ENCODE results near the gene ATL3.
A peak's percentile ranks its signal among the peaks of the same experiment; 100 is the strongest.

ATL3 gene

DNA sequence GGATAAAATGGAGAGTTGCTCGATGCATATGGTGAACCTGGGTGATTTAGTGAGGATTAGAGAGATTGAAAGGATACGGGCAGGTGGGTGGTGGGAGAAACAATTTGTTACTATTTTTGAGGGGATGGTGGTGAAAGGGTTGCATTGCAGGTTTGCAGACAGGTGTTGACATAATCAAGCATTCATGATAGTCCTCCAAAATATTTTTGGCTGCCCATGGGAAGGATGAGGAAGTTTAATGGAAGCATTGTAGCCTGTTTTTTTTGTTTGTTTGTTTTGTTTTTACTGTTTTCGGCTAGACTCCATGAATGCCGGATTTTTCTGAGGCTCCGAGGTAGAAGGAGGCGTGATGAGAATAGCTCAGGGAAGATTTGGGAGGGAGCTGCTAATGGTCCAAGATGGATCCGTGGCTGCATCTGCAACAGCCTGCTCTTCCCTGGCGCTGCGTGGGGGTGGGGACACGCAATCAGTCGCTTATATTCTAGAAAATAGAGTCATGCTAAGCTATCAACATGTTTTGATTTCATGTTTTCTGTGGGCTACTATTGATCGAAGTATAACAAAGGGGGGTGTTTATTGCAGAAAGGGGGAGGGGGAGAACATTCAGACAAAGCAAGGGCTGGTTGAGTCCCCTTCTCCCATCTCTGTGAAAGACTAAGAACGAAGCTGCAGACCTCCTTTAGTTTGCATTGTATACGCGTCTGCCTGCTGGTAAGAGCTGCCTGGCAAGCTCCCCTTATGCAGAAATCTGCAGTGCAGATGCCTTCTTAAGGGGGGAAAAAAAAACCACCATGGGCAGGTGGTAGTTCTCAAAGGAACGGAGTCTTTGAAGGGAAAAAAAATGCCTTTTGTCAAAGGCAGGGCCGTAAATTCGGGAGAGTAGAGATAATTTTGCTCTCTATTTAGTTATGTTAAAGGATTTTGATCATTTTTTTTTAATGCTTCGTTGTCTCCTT, 11.2 kb upstream of the ATL3 start:
- no peaks in the 10 kb centered on the region for H3K36me3 Mint-ChIP-seq (ENCODE audit: low read depth)
- peaks cover 12% of the 10 kb centered on the region for H3K27me3 Mint-ChIP-seq (ENCODE audit: low read depth)
- H3K9me3 Mint-ChIP-seq = no peaks in the 10 kb centered on the region
- H3K4me3 Mint-ChIP-seq = peak overlapping the region; percentile 86 to 97 (median 95)
- peak overlapping the region; percentile 75 to 91 (median 86) for H3K27ac Mint-ChIP-seq
- TF ChIP-seq, protein P1, sequence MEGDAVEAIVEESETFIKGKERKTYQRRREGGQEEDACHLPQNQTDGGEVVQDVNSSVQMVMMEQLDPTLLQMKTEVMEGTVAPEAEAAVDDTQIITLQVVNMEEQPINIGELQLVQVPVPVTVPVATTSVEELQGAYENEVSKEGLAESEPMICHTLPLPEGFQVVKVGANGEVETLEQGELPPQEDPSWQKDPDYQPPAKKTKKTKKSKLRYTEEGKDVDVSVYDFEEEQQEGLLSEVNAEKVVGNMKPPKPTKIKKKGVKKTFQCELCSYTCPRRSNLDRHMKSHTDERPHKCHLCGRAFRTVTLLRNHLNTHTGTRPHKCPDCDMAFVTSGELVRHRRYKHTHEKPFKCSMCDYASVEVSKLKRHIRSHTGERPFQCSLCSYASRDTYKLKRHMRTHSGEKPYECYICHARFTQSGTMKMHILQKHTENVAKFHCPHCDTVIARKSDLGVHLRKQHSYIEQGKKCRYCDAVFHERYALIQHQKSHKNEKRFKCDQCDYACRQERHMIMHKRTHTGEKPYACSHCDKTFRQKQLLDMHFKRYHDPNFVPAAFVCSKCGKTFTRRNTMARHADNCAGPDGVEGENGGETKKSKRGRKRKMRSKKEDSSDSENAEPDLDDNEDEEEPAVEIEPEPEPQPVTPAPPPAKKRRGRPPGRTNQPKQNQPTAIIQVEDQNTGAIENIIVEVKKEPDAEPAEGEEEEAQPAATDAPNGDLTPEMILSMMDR (IDR thresholded peaks at IDR 0.05; ENCODE audit: unreplicated experiment in 3 of 3) = peak; percentile 28 to 30 (median 29)
- H3K4me1 Mint-ChIP-seq = peaks cover 33% of the 10 kb centered on the region

DNA sequence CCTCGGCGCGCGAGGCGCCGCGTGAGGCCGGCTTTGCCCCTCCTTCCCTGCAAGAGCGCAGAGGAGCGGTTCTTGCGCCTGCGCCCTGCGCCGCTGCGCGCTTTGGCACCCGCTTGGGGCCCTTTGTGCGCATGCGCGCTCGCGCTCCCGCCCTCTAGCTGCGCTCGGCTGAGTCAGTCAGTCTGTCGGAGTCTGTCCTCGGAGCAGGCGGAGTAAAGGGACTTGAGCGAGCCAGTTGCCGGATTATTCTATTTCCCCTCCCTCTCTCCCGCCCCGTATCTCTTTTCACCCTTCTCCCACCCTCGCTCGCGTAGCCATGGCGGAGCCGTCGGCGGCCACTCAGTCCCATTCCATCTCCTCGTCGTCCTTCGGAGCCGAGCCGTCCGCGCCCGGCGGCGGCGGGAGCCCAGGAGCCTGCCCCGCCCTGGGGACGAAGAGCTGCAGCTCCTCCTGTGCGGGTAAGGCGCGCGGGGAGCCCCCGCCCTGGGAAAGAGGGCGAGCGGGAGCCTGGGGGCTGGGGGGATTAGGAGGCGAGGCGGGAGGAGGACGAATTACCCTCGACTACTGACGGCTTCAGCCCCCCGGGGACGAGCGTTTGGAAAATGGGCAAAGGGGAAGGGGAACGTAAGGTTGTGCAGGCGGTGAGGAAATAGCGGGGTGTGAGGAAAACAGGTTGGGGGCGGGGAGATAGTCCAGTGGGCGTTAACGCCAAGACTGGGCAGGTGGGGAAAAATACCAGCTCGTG, 10.3 kb upstream of the ATL3 start, which contains the start of gene RTN3:
RTN3 (plus strand) TSS at position 180 of the 745 bp plus-strand sequence; CDS start at position 317, 137 bp downstream.
- no peaks in the 10 kb centered on the region for H3K9me3 Mint-ChIP-seq
- H3K4me1 Mint-ChIP-seq = peaks cover 30% of the 10 kb centered on the region
- TF ChIP-seq, protein P1 (IDR thresholded peaks at IDR 0.05; ENCODE audit: unreplicated experiment in 3 of 3) = no peak

DNA sequence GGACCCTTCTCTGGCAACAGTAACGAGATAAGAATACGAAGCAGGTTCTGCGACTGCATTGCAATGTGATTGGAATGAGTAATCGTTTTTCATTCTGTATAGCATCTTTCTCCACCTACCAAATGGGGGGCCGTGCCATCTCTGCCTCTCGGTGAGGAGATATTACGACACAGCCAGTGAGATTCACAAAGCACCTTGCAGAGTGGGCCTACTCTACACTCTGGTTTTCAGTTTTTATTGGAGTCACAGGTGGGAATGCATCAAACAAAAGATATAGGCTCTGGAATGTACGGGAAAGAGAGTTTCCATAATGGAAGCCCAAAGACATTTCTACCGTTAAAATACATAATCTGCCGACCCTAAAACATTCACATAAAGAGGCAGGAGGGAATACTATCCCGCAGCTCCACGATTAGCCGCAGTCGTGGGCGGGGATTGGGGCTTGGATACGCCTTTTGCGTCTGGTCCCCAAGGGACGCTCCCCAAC, 9.7 kb upstream of the ATL3 start:
- Mint-ChIP-seq H3K27me3 (ENCODE audit: low read depth) (peaks cover 12% of the 10 kb centered on the region), H3K4me1 (peaks cover 30% of the 10 kb centered on the region), H3K36me3 (ENCODE audit: low read depth) (no peaks in the 10 kb centered on the region), H3K9me3 (no peaks in the 10 kb centered on the region), H3K4me3 (peak overlapping the region; percentile 86 to 97 (median 95)), H3K27ac (peak overlapping the region; percentile 75 to 91 (median 86))
- TF ChIP-seq, protein P1 (IDR thresholded peaks at IDR 0.05; ENCODE audit: unreplicated experiment in 3 of 3) = no peak

More for the DNA sequence above, 10.3 kb upstream of the ATL3 start, which contains the start of gene RTN3:
- peaks cover 12% of the 10 kb centered on the region for H3K27me3 Mint-ChIP-seq (ENCODE audit: low read depth)
- H3K27ac Mint-ChIP-seq = peak within 1 kb of the TSS; percentile 75 to 91 (median 86)
- no peaks in the 10 kb centered on the region for H3K36me3 Mint-ChIP-seq (ENCODE audit: low read depth)
- peak within 1 kb of the TSS; percentile 86 to 97 (median 95) for H3K4me3 Mint-ChIP-seq

DNA sequence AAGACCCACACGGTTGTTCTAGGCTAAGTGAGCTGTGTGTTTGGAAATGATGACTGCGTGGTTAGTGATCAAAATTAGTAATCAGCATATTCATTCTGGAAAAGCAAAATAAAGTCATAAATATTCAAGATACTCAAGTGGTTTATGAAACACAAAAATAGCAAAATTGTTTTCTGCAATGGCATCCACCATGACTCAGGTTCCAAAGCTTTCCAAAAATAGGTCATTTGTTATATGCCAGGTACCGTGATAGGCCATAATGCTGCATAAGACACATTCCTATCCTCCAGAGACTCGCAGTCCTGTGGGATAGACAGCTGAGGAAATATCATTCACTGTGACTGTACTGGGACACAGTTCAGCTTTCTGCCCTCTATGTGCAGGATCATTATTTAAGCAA, 2.4 kb upstream of the ATL3 start:
- peaks cover 4% of the 10 kb centered on the region for H3K36me3 Mint-ChIP-seq (ENCODE audit: low read depth)
- no peaks in the 10 kb centered on the region for H3K9me3 Mint-ChIP-seq
- H3K4me1 Mint-ChIP-seq = peaks cover 12% of the 10 kb centered on the region
- H3K27ac Mint-ChIP-seq = peak overlapping the region in 1 of 3 experiments; percentile 18
- TF ChIP-seq, protein P1 (IDR thresholded peaks at IDR 0.05; ENCODE audit: unreplicated experiment in 3 of 3) = no peak
- peaks cover 3% of the 10 kb centered on the region for H3K27me3 Mint-ChIP-seq (ENCODE audit: low read depth)
- peak overlapping the region in 1 of 3 experiments; percentile 86 for H3K4me3 Mint-ChIP-seq

DNA sequence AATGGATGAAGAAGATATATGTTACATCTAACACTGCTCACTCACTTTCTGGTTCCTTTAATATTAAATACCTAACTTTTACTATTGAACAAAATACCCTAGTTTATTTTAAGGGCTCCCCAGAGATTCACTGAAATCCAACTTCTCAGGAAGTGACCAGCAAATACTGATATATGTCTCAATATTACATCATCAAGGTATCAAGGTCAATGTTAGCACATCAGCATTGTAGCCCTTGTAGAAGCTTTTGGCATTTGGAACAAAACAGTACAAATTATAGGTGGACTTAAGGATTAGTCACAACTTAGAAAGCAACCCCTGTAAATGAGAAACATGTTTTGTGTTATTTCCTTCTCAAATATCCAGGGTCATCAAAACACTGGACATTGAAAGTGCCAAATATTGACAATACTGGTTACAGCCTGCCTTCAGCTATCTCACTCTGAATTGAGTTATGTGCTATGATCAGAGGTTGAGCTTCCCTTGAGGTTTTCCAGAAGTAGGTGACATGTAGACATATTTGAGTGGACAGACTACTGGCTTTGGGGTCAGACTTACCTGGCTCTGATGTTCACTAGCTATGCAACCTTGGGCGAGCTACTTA, 1.9 kb upstream of the ATL3 start:
- Mint-ChIP-seq H3K27ac (peak overlapping the region; percentile 19 to 65 (median 42)), H3K27me3 (ENCODE audit: low read depth) (peaks cover 3% of the 10 kb centered on the region), H3K4me1 (peaks cover 12% of the 10 kb centered on the region), H3K9me3 (no peaks in the 10 kb centered on the region), H3K36me3 (ENCODE audit: low read depth) (peaks cover 4% of the 10 kb centered on the region), H3K4me3 (peak overlapping the region; percentile 51 to 86 (median 69))
- TF ChIP-seq, protein P1 (IDR thresholded peaks at IDR 0.05; ENCODE audit: unreplicated experiment in 3 of 3) = no peak

All from nephron (organoid).